ENCODE data around the gene ZNF438.
A peak's percentile ranks its signal among the peaks of the same experiment; 100 is the strongest.
"Not testable (repeated sequence)": the region's sequence is repeated elsewhere in the genome, so short reads cannot be mapped to it uniquely, and the experiment has no call there.

ZNF438 gene

GRCh38 chr10:30987463-30987862, 44.2 kb downstream of the ZNF438 start:
- no peak for DNase-seq (ENCODE audit: low read depth)

GRCh38 chr10:30986053-30986555, 45.6 kb downstream of the ZNF438 start:
- DNase-seq (ENCODE audit: low read depth), result peak; percentile 55

GRCh38 chr10:30985512-30985911, 46.2 kb downstream of the ZNF438 start:
- DNase-seq (ENCODE audit: low read depth), result peak; percentile 73

GRCh38 chr10:30984563-30985328, 46.9 kb downstream of the ZNF438 start:
- peak; percentile 61 for DNase-seq (ENCODE audit: low read depth)

GRCh38 chr10:30983209-30983608, 48.5 kb downstream of the ZNF438 start:
- not testable (repeated sequence) for DNase-seq (ENCODE audit: low read depth)

- peak; percentile 50 for DNase-seq (ENCODE audit: low read depth)
Measured at GRCh38 chr10:30980951-30981616, 50.6 kb downstream of the ZNF438 start.

- no peak for DNase-seq (ENCODE audit: low read depth)
Measured at GRCh38 chr10:30979956-30980355, 51.7 kb downstream of the ZNF438 start.

GRCh38 chr10:30978843-30979242, 52.8 kb downstream of the ZNF438 start:
- DNase-seq (ENCODE audit: low read depth), result no peak

- no peak for DNase-seq (ENCODE audit: low read depth)
Measured at GRCh38 chr10:30977385-30977784, 54.3 kb downstream of the ZNF438 start.

GRCh38 chr10:30974773-30975415, 56.8 kb downstream of the ZNF438 start:
- DNase-seq (ENCODE audit: low read depth), result no peak

GRCh38 chr10:30974355-30974754, 57.3 kb downstream of the ZNF438 start:
- no peak for DNase-seq (ENCODE audit: low read depth)

GRCh38 chr10:30973737-30974136, 57.9 kb downstream of the ZNF438 start:
- DNase-seq (ENCODE audit: low read depth), result no peak

- DNase-seq (ENCODE audit: low read depth), result peak; percentile 58
Measured at GRCh38 chr10:30970760-30971460, 60.8 kb downstream of the ZNF438 start.

GRCh38 chr10:30968711-30969110, 63.0 kb downstream of the ZNF438 start:
- DNase-seq (ENCODE audit: low read depth), result no peak

- peak; percentile 17 for DNase-seq (ENCODE audit: low read depth)
Measured at GRCh38 chr10:30967650-30968410, 63.8 kb downstream of the ZNF438 start.

- DNase-seq (ENCODE audit: low read depth), result peak; percentile 27
Measured at GRCh38 chr10:30963992-30964930, 67.4 kb downstream of the ZNF438 start.

GRCh38 chr10:30962522-30962921, 69.1 kb downstream of the ZNF438 start:
- DNase-seq (ENCODE audit: low read depth), result no peak

GRCh38 chr10:30959836-30960210, 71.8 kb downstream of the ZNF438 start:
- peak; percentile 41 for DNase-seq (ENCODE audit: low read depth)

- DNase-seq (ENCODE audit: low read depth), result not testable (repeated sequence)
Measured at GRCh38 chr10:30949218-30949617, 82.4 kb downstream of the ZNF438 start.

- DNase-seq (ENCODE audit: low read depth), result no peak
Measured at GRCh38 chr10:30944005-30944404, 87.7 kb downstream of the ZNF438 start.

Data from EH (cell line).